Esophagus squamous epithelium (tissue), 5 donors: Measurements from ENCODE around the gene UGT1A10. TPM values are rescaled to one million over a fixed set of nuclear protein-coding genes. Genes with fewer than 3 reads are reported as not detected.

Experiments
- DNase-seq: peaks from one replicate; lab custom pipeline; 2025; lab: John Stamatoyannopoulos, UW
- H3K27ac ChIP-seq, 4 donors: fragments of 200-600 bp; sonication (generic); one replicate each; pipeline ENCODE4 v1.5.1; 2016 to 2019; ENCODE audit warnings: mild to moderate bottlenecking in 1 of 4
- H3K27me3 ChIP-seq, 4 donors: fragments of 200-600 bp; sonication (generic); 1 replicate in 3 of 4; 2 replicates in 1 of 4; pipeline versions ENCODE4 v1.5.1 to v1.6.0; 2017 to 2021; ENCODE audit warnings: antibody characterized with exemption in 1 of 4
- H3K36me3 ChIP-seq, 3 donors: fragments of 200-600 bp; sonication (generic); one replicate each; pipeline ENCODE4 v1.5.1; 2016 to 2019
- H3K4me1 ChIP-seq, 3 donors: fragments of 200-600 bp; sonication (generic); one replicate each; pipeline ENCODE4 v1.5.1; 2017 to 2019
- H3K4me3 ChIP-seq, 4 donors: fragments of 200-600 bp; sonication (generic); 1 replicate in 3 of 4; 2 replicates in 1 of 4; pipeline ENCODE4 v1.5.1; 2016 to 2019; ENCODE audit warnings: mild to moderate bottlenecking in 2 of 4, moderate library complexity in 1 of 4
- H3K9me3 ChIP-seq, 3 donors: fragments of 200-600 bp; sonication (generic); one replicate each; pipeline ENCODE4 v1.5.1; 2016 to 2019
- POLR2A ChIP-seq, 4 donors: fragments of 450-650 bp; IDR thresholded peaks; one replicate each; pipeline ENCODE4 v1.6.1; 2017; ENCODE audit warnings: antibody characterized with exemption in 4 of 4, mild to moderate bottlenecking in 4 of 4, moderate library complexity in 3 of 4
- WGBS, 2 donors: methylation state at CpG; one replicate each; pipeline ENCODE4 v1.1.5; 2018; 5-methylcytosine and 5-hydroxymethylcytosine counted together
- intact Hi-C: fragments of 100-400 bp; cut with DNase I; formaldehyde crosslinking; loops from one replicate; pipeline ENCODE4 v1.15.0; 2022
- total RNA-seq, 4 donors: library from RNA; depleted of rRNA; stranded (reverse); fragments of >200 nt; gene quantifications; one replicate each; pipeline ENCODE4 v1.1.0, GENCODE V29; 2016
- TF ChIP-seq, protein P1 (sequence below), 6 experiments: fragments of 450-650 bp in 4 of 6; fragments of 200-600 bp in 2 of 6; sonication (generic) in 2 of 6; IDR thresholded peaks; one replicate each; pipeline ENCODE4 v1.5.1; 2016 to 2019; ENCODE audit warnings: antibody characterized with exemption in 6 of 6, mild to moderate bottlenecking in 4 of 6, moderate library complexity in 4 of 6
- donor health status: DM: yes; HTN: yes; CAD: no.

UGT1A10 gene
- total RNA-seq, 4 donors from 2014 or later: 12.4 to 45.0 (median 23.9) TPM

DNA sequence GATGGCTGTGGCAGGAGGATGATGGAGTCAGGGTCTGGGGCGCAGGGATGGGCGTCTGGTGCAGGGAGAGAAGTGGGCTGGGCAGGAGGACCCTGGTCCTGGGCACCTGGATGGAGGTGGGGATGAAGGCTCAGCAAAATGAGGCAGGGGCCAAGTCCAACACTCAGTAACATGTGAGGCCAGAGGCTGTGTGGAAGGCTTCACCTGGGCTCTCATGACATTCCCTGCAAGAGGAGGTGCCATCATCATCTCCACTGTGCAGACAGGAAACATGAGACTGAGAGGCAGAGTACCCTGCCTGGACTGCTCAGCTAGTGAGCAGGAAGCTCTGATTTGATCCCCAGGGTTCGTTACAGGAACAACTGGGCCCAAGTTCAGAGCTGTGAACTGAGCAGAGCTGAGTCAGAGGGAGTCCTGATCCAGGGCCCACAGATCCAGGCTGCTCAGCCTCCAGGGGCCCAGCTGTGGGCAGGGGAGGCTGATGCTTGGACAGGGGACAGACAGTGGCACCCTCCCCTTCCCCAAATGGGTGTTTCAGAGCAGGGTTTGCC, 181.2 kb downstream of the UGT1A10 start:
- 89 to 100% methylated on average over 2 of the region's 3 CpGs for WGBS, 2 donors
- intact Hi-C loops: no loop called here
- no peak for TF ChIP-seq POLR2A (IDR thresholded peaks at IDR 0.05)
- TF ChIP-seq, protein P1, sequence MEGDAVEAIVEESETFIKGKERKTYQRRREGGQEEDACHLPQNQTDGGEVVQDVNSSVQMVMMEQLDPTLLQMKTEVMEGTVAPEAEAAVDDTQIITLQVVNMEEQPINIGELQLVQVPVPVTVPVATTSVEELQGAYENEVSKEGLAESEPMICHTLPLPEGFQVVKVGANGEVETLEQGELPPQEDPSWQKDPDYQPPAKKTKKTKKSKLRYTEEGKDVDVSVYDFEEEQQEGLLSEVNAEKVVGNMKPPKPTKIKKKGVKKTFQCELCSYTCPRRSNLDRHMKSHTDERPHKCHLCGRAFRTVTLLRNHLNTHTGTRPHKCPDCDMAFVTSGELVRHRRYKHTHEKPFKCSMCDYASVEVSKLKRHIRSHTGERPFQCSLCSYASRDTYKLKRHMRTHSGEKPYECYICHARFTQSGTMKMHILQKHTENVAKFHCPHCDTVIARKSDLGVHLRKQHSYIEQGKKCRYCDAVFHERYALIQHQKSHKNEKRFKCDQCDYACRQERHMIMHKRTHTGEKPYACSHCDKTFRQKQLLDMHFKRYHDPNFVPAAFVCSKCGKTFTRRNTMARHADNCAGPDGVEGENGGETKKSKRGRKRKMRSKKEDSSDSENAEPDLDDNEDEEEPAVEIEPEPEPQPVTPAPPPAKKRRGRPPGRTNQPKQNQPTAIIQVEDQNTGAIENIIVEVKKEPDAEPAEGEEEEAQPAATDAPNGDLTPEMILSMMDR (IDR thresholded peaks at IDR 0.05): no peak

DNA sequence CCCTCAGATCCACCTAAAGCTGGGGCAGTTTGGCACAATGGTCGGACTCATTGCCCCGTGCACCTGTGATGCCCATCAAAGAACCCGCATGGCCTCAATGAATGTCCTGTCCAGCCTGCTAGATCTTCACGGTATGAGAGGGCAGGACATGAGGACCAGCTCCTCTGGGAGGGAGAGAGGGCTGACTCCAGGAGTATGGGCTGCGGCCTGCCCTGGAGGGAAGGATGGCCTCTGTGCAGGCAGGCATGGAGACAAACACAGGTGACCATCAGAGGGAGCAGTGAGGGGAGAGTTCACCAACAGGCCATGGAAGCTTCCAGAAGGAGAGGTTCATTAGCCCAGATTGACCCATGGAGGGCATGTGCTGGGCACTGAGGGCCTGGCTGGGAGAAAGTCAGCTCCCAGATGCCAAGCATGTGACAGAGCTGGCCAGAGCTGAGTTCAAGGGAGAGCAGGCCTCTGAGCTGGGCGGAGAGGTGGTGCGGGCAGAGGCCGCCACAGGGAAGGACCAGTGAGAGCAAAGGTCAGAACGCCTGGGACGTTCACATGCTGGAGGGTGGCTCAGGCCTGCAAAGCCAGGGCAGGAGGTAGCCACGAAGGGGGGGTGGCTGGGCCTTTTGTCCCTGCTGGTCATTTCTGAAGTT, 181.9 kb downstream of the UGT1A10 start:
- Histone ChIP-seq H3K27ac (no peak overlapping the region), H3K36me3 (no peaks in the 10 kb centered on the region), H3K4me1 (no peaks in the 10 kb centered on the region), H3K4me3 (no peak overlapping the region), H3K9me3 (no peaks in the 10 kb centered on the region), H3K27me3 (no peaks in the 10 kb centered on the region)
- TF ChIP-seq POLR2A (IDR thresholded peaks at IDR 0.05): no peak
- TF ChIP-seq, protein P1 (IDR thresholded peaks at IDR 0.05): no peak
- WGBS, 2 donors: 90% methylated on average over 9 of the region's 11 CpGs; no CpG with 5 or more reads in 1 of the 2 donors
- DNase-seq: no peak
- intact Hi-C loops: no loop called here

More for the DNA sequence above, 181.2 kb downstream of the UGT1A10 start:
- no peak for DNase-seq
- H3K27me3 ChIP-seq: no peaks in the 10 kb centered on the region
- no peak overlapping the region for H3K4me3 ChIP-seq
- no peaks in the 10 kb centered on the region for H3K4me1 ChIP-seq
- H3K9me3 ChIP-seq: no peaks in the 10 kb centered on the region
- no peaks in the 10 kb centered on the region for H3K36me3 ChIP-seq
- no peak overlapping the region for H3K27ac ChIP-seq

DNA sequence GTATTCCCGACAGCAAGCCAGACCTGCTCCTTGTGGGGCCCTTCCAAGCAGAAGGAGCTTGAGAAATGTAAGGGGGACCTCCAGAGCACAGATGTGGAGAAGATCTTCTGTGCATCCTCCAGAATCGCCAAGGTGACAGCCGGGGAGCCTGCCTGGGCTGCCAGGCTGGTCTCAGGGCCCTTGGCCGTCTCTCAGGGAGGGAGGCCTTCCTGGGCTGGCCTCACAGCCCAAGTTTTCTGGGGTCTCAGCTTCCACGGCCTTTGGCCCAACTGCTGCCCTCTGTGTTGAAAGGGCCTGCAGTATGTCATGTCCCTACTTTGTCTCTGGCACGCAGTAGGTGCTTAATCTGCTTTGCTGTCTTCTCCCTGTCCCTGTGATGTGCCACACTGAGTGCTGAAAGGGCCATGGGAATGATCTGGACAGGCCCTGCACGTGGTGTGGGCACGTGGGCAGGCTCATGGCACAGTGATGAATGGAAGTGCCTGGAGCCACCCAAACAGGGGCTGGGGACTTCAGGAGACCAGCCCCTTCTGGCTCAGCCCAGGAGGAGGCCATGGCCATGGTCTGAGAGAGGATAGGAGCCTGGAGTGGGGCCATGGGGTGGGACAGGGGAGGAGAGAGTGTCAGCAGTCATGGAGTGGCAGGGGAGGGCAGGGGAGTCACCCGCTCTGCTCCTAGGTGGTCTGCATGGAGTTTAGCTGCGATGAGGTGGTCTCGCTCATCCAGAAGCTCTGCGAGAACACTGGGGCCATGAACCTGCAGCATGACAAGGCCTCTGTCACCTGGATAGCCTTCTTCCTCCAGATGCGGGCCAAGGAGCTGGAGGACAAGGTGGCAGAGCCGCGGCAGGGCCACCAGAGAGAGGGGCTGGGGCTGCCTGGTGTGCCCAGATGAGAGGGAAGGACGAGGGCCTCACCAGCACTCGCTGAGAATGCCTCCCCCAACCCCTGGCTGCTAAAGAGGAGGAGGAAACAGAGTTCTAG, 182.7 kb downstream of the UGT1A10 start:
- no peak for TF ChIP-seq POLR2A (IDR thresholded peaks at IDR 0.05)
- TF ChIP-seq, protein P1 (IDR thresholded peaks at IDR 0.05): no peak
- Histone ChIP-seq H3K36me3 (no peaks in the 10 kb centered on the region), H3K9me3 (no peaks in the 10 kb centered on the region), H3K4me1 (no peaks in the 10 kb centered on the region), H3K27ac (no peak overlapping the region), H3K4me3 (no peak overlapping the region), H3K27me3 (no peaks in the 10 kb centered on the region)
- intact Hi-C loops: no loop called here
- DNase-seq: no peak
- WGBS, 2 donors: 72 to 74% methylated on average over 2 to 9 of the region's 17 CpGs

DNA sequence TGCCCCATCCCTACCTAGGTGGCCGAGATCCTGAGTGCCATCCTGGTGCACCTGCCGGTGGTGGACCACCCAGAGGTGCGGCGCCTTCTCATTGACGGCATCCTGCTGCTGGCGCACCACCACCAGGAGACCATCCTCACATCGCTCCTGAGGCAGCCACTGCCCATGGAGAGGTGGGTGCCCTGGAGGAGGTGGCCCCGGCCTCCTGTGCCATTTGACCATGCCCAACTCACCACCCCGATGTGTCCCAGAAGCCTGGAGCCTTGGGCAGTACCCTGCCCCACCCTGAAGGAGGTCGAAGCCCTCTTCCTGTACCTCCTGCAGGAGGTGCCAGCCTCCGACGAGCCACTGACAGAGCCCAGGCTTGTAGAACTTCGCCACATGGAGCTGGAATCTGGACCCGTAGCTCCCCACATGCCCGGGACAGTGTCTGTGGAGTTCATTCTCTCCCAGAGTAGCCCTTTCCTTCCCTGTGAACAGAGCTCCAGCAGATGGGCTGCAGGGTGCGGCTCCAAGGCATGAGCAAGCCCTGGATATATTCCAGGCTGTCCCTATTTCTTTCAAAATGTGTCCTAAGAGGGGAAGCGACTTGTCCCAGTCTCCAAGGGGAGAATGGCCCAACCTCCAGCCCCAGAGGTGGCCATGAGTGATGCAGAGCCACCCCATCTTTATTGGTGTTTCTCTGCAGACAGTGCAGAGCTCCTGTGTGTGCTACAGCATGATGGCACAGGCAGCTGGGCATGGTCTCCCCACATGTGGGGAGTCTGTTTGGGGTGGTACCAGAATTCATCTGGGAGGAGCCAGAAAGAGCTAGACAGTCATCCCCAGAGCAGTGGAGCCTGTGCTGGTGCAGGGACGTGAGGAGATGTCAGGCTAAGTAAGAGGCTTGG, 183.9 kb downstream of the UGT1A10 start:
- WGBS, 2 donors: 77 to 79% methylated on average over 15 to 17 of the region's 18 CpGs
- no peaks in the 10 kb centered on the region for H3K36me3 ChIP-seq
- no peaks in the 10 kb centered on the region for H3K9me3 ChIP-seq
- H3K27ac ChIP-seq: no peak overlapping the region
- no peaks in the 10 kb centered on the region for H3K4me1 ChIP-seq
- no peak for DNase-seq
- intact Hi-C loops: no loop called here
- no peak overlapping the region for H3K4me3 ChIP-seq
- TF ChIP-seq POLR2A (IDR thresholded peaks at IDR 0.05): no peak
- TF ChIP-seq, protein P1 (IDR thresholded peaks at IDR 0.05): no peak
- no peaks in the 10 kb centered on the region for H3K27me3 ChIP-seq
